BLaER1 treated with 17β-estradiol and CSF1 and Interleukin-3, amounts not matched to agents 10 nM and 100 nM (cell line): ENCODE data around the gene RAP2A.
A peak's percentile ranks its signal among the peaks of the same experiment; 100 is the strongest.

Experiments
- H3K27ac ChIP-seq, 11 experiments: shearing (Covaris generic); formaldehyde crosslinking; 2 replicates each; pipeline ENCODE4 v1.8.1; 2022
- H3K27me3 ChIP-seq, 11 experiments: shearing (Covaris generic); formaldehyde crosslinking; 2 replicates each; pipeline ENCODE4 v1.8.1; 2022
- H3K36me3 ChIP-seq, 11 experiments: shearing (Covaris generic); formaldehyde crosslinking; 2 replicates each; pipeline ENCODE4 v1.8.1; 2022
- H3K4me1 ChIP-seq, 10 experiments: shearing (Covaris generic); formaldehyde crosslinking; 2 replicates each; pipeline ENCODE4 v1.8.1; 2022
- H3K4me2 ChIP-seq, 11 experiments: shearing (Covaris generic); formaldehyde crosslinking; 2 replicates each; pipeline ENCODE4 v1.8.1; 2022
- H3K4me3 ChIP-seq, 10 experiments: shearing (Covaris generic); formaldehyde crosslinking; 2 replicates each; pipeline ENCODE4 v1.8.1; 2022
- H3K9ac ChIP-seq, 11 experiments: shearing (Covaris generic); formaldehyde crosslinking; 2 replicates each; pipeline ENCODE4 v1.8.1; 2022
- H3K9me3 ChIP-seq, 11 experiments: shearing (Covaris generic); formaldehyde crosslinking; replicated peaks in 1 of 11; 2 replicates each; pipeline ENCODE4 v1.8.1; 2022
- H4K20me1 ChIP-seq, 11 experiments: shearing (Covaris generic); formaldehyde crosslinking; 2 replicates each; pipeline ENCODE4 v1.8.1; 2022
- Cebpa-rat ChIP-seq, 11 experiments: shearing (Covaris generic); IDR thresholded peaks; 2 replicates each; pipeline ENCODE4 v1.8.1; 2022

The RAP2A gene

DNA sequence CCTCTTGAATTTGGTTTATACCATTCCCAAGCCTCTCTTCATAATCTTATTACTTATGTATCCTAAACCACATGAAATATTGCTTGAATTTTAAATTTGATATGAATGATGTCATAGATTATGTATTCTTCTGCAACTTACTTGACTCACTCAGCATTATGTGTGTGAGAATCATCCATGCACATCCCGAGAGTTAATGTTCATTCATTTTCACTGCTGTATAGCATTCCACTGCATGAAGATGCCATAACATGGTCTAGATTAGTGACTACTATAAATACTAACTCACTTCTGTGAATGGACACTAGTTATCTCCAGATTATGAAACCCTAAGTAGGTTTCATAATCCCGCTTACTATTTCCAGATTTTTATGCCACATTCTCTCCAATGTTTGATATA is 25.0 kb upstream of the RAP2A start:
- no peaks in the 10 kb centered on the region for H4K20me1 ChIP-seq
- peaks cover 0 to 6% (median 0%) of the 10 kb centered on the region in 11 experiments; a peak in 2 of 22 replicates for H3K9me3 ChIP-seq
- no peak for TF ChIP-seq Cebpa-rat (IDR thresholded peaks at IDR 0.05)
- no peak overlapping the region for H3K4me2 ChIP-seq
- H3K4me3 ChIP-seq = no peak overlapping the region
- H3K9ac ChIP-seq = no peak overlapping the region
- peaks cover 0 to 24% (median 12%) of the 10 kb centered on the region in 10 experiments; a peak in 11 of 20 replicates for H3K4me1 ChIP-seq
- no peak overlapping the region for H3K27ac ChIP-seq
- H3K27me3 ChIP-seq = no peaks in the 10 kb centered on the region
- no peaks in the 10 kb centered on the region for H3K36me3 ChIP-seq

DNA sequence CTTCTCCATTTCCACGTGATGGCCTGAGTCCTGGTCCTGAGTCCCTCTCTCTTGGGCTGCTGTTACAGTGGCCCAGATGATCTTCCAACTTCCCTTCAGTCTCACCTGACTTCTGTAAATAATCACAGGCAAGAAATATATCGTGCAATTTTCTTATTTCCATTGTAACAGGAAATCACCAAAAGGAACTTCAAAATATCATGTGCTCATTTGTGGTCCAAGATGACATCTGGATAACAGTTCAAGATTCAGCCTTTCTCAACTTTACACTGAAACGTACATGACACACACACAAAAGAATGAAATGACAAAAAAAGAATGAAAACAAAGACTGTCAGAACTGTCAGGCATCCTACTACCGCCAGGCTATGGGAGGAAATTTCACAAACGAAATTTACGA is 22.0 kb upstream of the RAP2A start:
- Histone ChIP-seq H3K27me3 (no peaks in the 10 kb centered on the region), H3K4me3 (no peak overlapping the region), H3K9ac (no peak overlapping the region), H3K4me1 (peaks cover 0 to 26% (median 12%) of the 10 kb centered on the region in 10 experiments; a peak in 11 of 20 replicates), H3K4me2 (peak overlapping the region in 5 of 11 experiments; percentile 4 to 56 (median 26); a peak in 5 of 22 replicates), H3K36me3 (no peaks in the 10 kb centered on the region), H3K27ac (no peak overlapping the region), H3K9me3 (peaks cover 0 to 6% (median 0%) of the 10 kb centered on the region in 11 experiments; a peak in 2 of 22 replicates), H4K20me1 (no peaks in the 10 kb centered on the region)
- no peak for TF ChIP-seq Cebpa-rat (IDR thresholded peaks at IDR 0.05)

DNA sequence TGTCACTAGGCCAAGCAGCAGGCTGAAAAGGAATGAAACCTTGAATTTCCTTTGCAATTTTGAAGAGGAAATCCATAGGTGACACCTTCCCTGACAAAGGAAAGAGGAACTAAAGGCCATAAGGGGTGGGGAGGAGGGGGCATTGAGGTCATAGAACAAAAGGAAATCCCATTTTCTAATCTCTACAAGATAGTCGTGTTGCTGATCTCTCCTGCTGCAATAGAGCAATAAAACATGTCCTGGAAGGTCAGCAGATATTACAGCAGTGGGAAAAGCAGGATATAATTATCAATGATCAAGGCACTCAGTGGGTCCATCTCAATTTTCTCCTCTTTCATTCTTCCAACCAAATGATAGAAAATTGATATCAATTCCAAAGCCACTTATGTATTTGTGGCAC is 20.3 kb upstream of the RAP2A start:
- no peak overlapping the region for H3K4me3 ChIP-seq
- H3K9ac ChIP-seq = no peak overlapping the region
- H3K27ac ChIP-seq = no peak overlapping the region
- no peak for TF ChIP-seq Cebpa-rat (IDR thresholded peaks at IDR 0.05)
- peaks cover 0 to 26% (median 12%) of the 10 kb centered on the region in 10 experiments; a peak in 11 of 20 replicates for H3K4me1 ChIP-seq
- H3K9me3 ChIP-seq = peaks cover 0 to 6% (median 0%) of the 10 kb centered on the region in 11 experiments; a peak in 2 of 22 replicates
- H3K4me2 ChIP-seq = peak overlapping the region in 6 of 11 experiments; percentile 18 to 56 (median 33); a peak in 10 of 22 replicates
- H3K36me3 ChIP-seq = no peaks in the 10 kb centered on the region
- no peaks in the 10 kb centered on the region for H3K27me3 ChIP-seq
- H4K20me1 ChIP-seq = no peaks in the 10 kb centered on the region

DNA sequence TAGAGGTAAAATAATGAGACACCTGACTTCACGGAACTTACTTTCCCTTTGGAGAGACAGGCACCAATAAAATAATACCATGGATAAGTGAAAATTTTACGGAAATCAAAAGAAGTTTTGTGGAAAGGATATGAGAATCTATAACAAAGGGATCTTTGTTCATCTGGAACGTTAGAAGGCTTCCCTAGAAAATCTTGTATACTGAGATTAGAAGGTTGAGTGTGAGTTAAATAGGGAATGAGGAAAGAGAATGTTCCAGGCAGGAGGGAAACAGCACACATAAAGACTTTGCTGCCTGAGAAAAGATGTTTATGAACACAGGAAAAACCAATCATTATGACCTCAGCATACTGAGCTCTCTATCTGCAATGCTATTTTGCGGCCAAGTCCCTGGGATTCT is 19.6 kb upstream of the RAP2A start:
- Histone ChIP-seq H3K36me3 (no peaks in the 10 kb centered on the region), H3K27me3 (no peaks in the 10 kb centered on the region), H3K4me2 (no peak overlapping the region), H3K9ac (no peak overlapping the region), H3K27ac (no peak overlapping the region), H4K20me1 (no peaks in the 10 kb centered on the region), H3K4me3 (no peak overlapping the region), H3K4me1 (peaks cover 0 to 26% (median 12%) of the 10 kb centered on the region in 10 experiments; a peak in 11 of 20 replicates), H3K9me3 (peaks cover 0 to 6% (median 0%) of the 10 kb centered on the region in 11 experiments; a peak in 2 of 22 replicates)
- no peak for TF ChIP-seq Cebpa-rat (IDR thresholded peaks at IDR 0.05)

DNA sequence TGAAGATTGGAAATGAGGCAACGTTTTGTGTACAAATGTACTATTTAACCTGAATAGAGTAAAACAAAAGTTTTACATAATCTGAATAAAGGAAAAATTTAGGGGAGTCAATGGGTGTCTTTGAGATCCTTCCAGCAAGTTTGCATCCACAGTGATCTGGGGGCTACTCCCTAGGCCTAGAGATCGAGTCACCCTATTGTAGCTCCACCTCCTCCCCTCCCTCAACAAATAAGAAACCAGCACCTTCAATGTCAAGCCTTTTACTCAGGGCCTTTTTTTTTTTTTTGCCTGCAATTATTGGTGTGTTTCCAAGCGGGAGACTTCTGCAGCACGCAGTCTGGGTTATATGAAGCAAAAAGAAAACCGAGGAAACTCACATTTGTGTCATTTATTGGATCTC is 16.3 kb upstream of the RAP2A start:
- no peak overlapping the region for H3K4me3 ChIP-seq
- TF ChIP-seq Cebpa-rat (IDR thresholded peaks at IDR 0.05) = no peak
- no peaks in the 10 kb centered on the region for H3K36me3 ChIP-seq
- no peak overlapping the region for H3K9ac ChIP-seq
- H3K9me3 ChIP-seq = peaks cover 0 to 5% (median 0%) of the 10 kb centered on the region in 11 experiments; a peak in 2 of 22 replicates
- no peak overlapping the region for H3K4me2 ChIP-seq
- no peaks in the 10 kb centered on the region for H3K27me3 ChIP-seq
- peaks cover 0 to 10% (median 4%) of the 10 kb centered on the region in 10 experiments; a peak in 10 of 20 replicates for H3K4me1 ChIP-seq
- no peak overlapping the region for H3K27ac ChIP-seq
- H4K20me1 ChIP-seq = no peaks in the 10 kb centered on the region

DNA sequence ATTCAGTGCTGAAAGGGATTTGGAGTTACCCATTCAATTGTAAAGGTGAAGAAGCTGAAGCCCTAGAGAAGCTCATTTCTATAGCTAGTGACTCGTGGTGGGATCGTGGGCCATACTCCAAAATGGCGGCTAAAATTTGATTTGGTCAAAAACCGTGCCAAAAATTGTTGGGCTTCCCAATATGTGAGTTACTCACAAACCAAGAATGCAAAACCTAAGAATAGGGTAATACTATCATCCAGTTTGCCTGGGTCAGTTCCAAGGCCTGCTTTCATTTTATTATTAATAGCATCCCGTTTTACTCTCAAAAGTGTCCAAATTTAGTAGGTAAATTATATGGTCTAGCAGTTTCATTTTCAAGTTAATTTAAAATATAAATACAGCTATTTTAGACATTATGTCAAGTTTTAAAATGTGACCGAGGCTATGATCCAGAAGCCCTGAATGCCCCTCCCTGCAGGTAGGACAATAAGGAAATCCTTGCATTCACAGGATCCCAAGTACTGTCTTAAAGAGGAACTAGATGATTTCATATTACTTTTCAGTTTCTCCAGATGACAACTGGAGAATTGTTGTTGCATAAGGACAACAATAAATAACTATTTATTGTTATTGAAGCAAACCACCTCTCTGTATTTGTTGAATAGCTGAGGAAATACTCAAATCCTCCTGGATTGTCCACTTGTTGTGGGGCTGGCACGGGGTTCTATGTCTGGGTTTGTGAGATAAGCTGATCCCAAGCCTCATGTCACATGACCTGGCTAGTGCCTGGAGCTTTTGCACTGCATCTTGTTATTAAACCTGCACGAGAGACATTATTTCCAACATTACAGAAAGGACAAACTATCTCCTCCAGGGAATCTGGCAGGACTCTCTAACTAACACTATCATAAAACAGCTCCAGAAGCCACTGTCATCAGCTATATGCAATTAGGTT is 11.6 kb upstream of the RAP2A start:
- Histone ChIP-seq H3K4me1 (peaks cover 0 to 9% (median 0%) of the 10 kb centered on the region in 10 experiments; a peak in 2 of 20 replicates), H3K4me3 (no peak overlapping the region), H3K9me3 (peaks cover 0 to 5% (median 0%) of the 10 kb centered on the region in 11 experiments; a peak in 3 of 22 replicates), H3K27ac (no peak overlapping the region), H3K36me3 (no peaks in the 10 kb centered on the region), H3K4me2 (peak overlapping the region in 1 of 11 experiments; percentile 27; a peak in 1 of 22 replicates), H4K20me1 (no peaks in the 10 kb centered on the region), H3K9ac (no peak overlapping the region), H3K27me3 (no peaks in the 10 kb centered on the region)
- TF ChIP-seq Cebpa-rat (IDR thresholded peaks at IDR 0.05) = no peak

DNA sequence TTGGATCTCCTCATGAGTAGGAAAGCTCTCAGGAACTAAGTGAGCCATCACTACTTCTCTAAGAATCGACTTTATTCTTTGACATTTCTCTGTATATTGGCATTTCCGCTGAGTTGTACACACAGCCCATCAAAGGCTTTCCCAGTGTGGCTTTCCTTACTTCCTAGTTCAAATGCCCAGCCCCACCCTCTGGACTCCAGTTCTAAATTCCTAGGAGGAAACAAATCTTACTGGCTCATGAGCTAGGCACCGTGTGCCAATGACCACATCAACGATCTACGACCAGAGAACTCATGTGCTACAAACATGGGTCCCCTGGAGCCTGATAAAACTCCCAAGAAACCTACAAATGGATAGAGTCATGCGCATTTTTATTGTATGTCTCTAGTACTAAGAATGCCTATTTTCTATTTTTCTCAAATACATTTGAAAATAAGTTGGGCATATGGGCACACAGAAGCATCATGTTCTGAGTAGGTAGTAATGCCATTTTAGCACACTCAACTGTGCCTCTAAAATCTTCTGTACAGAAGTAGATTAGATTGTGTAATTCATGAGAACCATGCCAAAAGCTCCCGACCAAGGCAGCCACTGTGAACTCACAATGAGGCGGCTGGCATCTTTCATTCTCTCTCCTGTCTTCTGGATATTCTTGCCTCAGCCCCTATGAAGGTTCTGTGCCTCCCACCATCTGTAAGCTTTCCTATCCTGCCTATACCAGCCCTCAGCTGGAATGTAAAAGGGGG is 10.5 kb upstream of the RAP2A start:
- Histone ChIP-seq H3K36me3 (no peaks in the 10 kb centered on the region), H3K4me3 (no peak overlapping the region), H4K20me1 (no peaks in the 10 kb centered on the region), H3K27ac (no peak overlapping the region), H3K4me2 (no peak overlapping the region), H3K4me1 (peaks cover 0 to 9% (median 0%) of the 10 kb centered on the region in 10 experiments; a peak in 2 of 20 replicates), H3K9me3 (peaks cover 0 to 5% (median 0%) of the 10 kb centered on the region in 11 experiments; a peak in 3 of 22 replicates), H3K9ac (no peak overlapping the region), H3K27me3 (no peaks in the 10 kb centered on the region)
- TF ChIP-seq Cebpa-rat (IDR thresholded peaks at IDR 0.05) = no peak

DNA sequence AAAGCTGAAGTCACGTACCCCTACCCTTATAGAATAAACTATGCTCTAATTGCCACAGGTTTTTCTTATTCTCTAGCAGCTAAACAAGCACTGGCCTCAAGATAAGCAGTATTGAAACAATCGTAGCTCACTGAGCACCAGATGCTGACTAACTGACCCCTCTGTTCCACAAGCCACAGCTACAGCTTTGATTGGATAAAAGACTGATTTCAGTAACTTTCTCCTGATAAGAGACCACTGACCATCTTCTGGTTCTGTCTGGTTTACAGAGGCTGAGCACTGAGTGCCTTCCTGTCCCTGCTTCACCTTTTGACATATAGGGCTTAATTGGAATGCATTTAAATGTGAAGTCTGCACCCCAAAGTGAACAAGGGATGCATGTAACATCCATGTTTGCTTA is 8.4 kb upstream of the RAP2A start:
- H4K20me1 ChIP-seq = no peaks in the 10 kb centered on the region
- no peak overlapping the region for H3K9ac ChIP-seq
- H3K4me1 ChIP-seq = peaks cover 0 to 17% (median 0%) of the 10 kb centered on the region in 10 experiments; a peak in 4 of 20 replicates
- H3K9me3 ChIP-seq = peaks cover 0 to 3% (median 0%) of the 10 kb centered on the region in 11 experiments; a peak in 3 of 22 replicates
- no peaks in the 10 kb centered on the region for H3K27me3 ChIP-seq
- H3K27ac ChIP-seq = no peak overlapping the region
- no peak overlapping the region for H3K4me3 ChIP-seq
- no peak overlapping the region for H3K4me2 ChIP-seq
- no peak for TF ChIP-seq Cebpa-rat (IDR thresholded peaks at IDR 0.05)
- H3K36me3 ChIP-seq = no peaks in the 10 kb centered on the region

DNA sequence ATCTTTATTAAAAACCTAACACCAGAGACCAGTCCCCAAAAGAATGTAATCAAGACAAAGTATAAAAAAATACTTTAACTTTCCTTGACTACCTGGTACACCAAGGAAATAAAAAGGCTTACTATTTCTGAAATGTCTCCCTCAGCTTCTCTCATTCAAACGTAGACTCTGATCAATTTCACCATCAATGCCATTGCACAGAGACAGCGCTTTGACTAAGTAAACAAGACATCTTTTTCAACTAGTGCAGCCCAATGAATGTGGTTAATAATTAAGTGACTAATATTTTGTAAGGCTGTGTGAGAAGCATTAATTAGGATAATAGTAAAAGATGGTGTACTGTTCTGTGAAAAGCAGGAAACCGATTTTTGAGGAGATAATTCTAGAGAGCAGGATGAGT is 7.3 kb upstream of the RAP2A start:
- Histone ChIP-seq H3K4me2 (no peak overlapping the region), H4K20me1 (no peaks in the 10 kb centered on the region), H3K4me1 (peaks cover 0 to 17% (median under 1%) of the 10 kb centered on the region in 10 experiments; a peak in 5 of 20 replicates), H3K9me3 (peaks cover 0 to 8% (median 3%) of the 10 kb centered on the region in 11 experiments; a peak in 10 of 22 replicates), H3K9ac (no peak overlapping the region), H3K27me3 (no peaks in the 10 kb centered on the region), H3K4me3 (no peak overlapping the region), H3K36me3 (no peaks in the 10 kb centered on the region), H3K27ac (no peak overlapping the region)
- no peak for TF ChIP-seq Cebpa-rat (IDR thresholded peaks at IDR 0.05)
